GM19438 (cell line): ENCODE measurements around the gene TBC1D17.

Source experiments
- ATAC-seq: cut with Tn5 transposase; IDR thresholded peaks from one replicate; pipeline ENCODE4 v1.9.1; 2021; ENCODE audit warnings: low read depth; ENCODE audit not compliant: unreplicated experiment

TBC1D17 gene

GRCh38 chr19:49890349-49891311 is 13.1 kb downstream of the TBC1D17 start:
- ATAC-seq: no peak

DNA sequence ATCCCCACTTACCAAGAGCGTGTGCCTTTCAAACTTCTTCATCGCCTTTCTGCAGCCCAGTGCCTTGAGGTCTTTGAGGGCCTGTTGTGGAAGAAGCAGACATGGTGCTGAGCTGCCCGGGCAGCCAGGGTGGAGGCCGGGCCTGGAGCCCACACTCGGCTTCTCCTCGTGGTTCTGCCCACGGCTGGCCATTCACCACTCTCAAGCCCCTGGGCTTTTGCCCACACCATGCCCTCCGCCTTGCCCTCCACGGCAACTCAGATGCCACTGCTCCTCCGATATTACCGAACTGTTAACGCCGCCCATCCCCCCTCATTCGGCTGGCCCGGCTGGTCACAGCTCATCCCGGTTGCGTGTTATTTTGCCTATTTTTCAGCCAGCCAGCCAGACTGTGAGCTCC is 13.9 kb downstream of the TBC1D17 start:
- ATAC-seq: no peak

DNA sequence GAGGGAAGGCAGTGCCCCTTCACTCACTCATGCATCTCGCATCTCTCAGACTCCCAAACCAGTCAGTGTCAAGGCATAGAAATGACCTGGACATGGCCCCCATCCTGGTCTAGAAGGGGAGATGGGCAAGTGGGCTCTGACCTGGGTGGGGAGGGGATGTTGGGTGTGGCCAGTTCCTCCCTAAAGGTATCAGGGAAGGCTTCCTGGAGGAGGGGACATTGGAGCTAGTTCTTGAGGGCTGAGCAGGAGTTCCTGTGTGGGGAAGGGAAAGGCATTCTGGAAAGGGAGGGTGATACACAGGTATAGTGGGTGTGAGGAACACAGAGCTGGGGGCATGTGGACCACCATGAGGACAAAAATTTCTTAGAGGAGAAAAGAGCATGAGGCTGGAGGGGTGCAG is 15.2 kb downstream of the TBC1D17 start:
- ATAC-seq: no peak

- ATAC-seq: no peak
Observed at GRCh38 chr19:49894011-49894664, 16.6 kb downstream of the TBC1D17 start.

DNA sequence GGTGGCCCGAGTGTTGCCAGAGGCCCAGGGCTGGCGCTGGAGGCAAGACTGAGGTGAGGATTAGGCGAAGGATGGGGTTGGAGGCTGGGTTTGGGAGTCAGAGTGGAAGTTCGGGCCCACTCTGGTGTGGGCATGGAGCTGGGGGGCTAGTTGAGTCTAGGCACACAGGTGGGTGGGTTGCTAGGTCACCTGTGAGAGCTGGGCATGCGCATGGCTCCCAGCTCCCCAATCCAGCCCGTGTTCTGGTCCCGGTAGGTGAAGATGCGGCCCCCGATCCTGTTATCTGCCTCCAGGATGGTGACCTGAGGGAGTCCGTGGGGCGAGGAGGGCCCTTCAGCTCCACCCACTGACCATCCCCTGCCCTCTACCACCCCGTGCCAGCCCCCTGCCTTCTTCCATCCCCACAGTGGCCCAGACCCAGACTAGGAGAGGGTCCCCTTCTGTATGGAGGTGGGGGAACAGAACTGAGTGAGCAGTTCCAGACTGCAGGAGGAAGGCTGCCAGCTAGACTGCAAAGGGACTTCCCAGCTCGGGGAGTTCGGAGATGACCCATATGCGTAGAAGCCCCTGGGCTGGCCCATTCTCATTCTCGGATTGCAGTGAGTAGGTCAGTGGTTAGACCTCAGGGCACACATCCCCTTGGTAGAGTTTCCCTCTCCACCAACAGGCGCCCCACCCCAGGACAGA is 17.5 kb downstream of the TBC1D17 start:
- ATAC-seq: no peak

DNA sequence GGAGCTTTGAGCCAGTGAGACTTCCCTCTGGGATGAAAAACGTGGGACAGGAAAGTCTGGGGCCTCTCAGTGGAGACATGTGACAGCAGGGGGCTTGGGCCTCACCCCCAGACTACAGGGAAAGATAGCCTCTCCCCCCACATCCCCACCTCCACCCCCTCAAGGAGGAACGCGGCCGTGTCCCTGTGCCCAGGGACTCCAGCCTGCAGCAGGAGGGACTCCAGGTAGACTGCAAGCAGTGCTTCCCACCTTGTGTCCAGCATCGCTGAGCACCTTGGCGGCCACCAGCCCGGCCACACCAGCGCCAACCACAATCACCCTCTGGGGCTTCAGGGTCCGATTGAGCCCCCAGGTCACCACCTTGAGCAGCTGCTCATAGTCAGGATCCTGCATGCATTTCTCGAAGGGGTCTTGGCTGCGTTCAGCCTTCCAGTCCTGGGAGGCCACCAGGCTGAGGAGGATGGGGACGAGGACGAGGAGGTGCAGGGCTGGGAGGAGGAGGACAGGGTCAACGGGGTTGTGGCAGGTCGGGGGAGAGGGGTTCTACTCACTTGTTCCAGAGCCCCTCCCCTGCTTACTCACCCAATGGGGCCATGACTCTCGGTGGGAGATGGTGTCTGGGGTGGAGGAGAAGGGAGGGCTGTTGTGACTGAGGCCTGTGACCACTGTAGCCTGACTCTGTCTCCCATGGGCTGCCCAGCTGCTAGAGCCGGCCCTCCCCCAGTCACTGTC is 18.2 kb downstream of the TBC1D17 start:
- ATAC-seq: no peak

DNA sequence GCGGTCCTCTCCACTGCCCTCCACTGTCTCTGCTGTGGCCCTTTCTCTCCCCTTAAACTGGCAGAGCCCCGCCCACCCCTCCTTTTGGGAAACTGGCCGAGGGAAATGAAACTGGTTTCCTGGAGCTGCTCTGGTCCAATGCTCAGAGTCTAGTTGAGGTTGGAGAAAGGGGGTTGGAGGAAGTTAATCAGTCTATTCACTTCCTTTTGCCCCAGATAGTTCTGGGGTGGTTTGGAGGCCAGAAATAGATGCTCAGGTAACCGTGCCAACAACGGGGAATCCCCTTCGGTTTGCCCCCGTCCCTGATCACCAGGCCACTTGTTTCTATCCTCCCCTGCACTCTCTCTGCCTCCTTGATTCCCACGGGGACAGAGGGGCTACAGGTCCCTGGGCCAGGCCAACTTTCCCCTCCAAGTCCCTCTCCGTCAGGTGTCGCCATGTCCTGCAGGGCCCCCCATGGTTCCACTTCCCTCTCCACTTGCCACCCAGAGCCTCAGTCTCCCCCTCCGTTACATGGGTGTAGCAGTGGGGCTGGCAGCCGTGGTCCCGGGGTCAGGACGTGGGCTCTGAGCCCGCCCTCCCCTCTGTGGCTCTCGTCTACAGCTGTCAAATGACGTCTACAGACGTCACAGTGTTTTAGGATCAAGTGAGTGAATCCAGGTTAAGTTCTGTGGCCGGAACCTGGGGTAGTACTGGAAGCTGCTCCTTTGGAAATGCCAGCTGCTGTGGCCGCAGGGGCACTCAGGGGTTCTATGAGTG is 19.5 kb downstream of the TBC1D17 start, which contains the start of gene IL4I1:
TSS of gene IL4I1 (minus strand) at position 25 of the 759 bp plus-strand sequence. CDS start 727 bp downstream, outside the sequence.
- ATAC-seq: peak; percentile 58

- ATAC-seq: no peak
Observed at GRCh38 chr19:49904136-49904535, 26.6 kb downstream of the TBC1D17 start.

GRCh38 chr19:49906879-49907564 is 29.5 kb downstream of the TBC1D17 start:
- ATAC-seq: peak; percentile 45

DNA sequence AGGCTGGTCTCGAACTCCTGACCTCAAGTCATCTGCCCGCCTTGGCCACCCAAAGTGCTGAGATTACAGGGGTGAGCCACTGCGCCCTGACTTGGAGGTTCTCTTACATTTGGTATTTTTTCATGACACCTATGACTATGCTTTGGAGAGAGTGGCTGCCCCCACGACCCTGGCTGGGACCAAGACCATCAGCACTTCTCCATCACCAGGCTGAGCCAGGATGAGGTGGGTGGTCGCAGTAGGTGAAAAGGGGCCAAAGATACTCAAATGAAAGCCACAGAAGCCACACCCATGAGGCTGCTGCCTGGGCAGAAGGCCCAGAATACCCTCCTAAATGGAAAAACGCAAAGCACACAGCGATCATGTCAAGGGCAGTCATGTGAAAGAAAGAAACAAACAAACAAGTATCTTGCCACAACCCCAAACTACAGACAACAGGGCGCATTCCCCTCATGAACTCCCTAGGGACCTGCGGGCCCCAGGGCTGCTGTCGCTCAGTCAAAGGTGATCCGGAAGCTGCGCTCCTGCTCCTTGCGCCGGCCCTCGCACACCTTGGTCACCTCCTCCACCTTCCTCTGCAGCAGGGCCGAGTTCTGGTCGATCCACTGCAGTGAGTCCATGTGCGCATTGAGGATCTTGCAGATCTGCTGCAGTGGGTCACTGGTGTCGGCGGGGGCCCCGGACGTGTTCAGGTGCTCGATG is 30.4 kb downstream of the TBC1D17 start:
- ATAC-seq: peak; percentile 38

- ATAC-seq: no peak
Observed at GRCh38 chr19:49908480-49909420, 31.2 kb downstream of the TBC1D17 start.

GRCh38 chr19:49910179-49910578 is 32.7 kb downstream of the TBC1D17 start:
- no peak for ATAC-seq

- no peak for ATAC-seq
Observed at GRCh38 chr19:49911381-49912145, 34.1 kb downstream of the TBC1D17 start.

- ATAC-seq: no peak
Observed at GRCh38 chr19:49912965-49913685, 35.6 kb downstream of the TBC1D17 start.

GRCh38 chr19:49913720-49914119 is 36.2 kb downstream of the TBC1D17 start:
- ATAC-seq: no peak

- no peak for ATAC-seq
Observed at GRCh38 chr19:49915271-49915670, 37.8 kb downstream of the TBC1D17 start.
